Measurements from ENCODE around the gene PAK6. TPM values are rescaled to one million over a fixed set of nuclear protein-coding genes. Genes with fewer than 3 reads are reported as not detected.

The PAK6 gene
- total and polyA plus RNA-seq, 9 of the 15 experiments (the other 6 are each of a cell fraction or from before 2014, with no cell fraction given) = 0.03 to 0.74 (median 0.16) TPM; not detected in 2

DNA sequence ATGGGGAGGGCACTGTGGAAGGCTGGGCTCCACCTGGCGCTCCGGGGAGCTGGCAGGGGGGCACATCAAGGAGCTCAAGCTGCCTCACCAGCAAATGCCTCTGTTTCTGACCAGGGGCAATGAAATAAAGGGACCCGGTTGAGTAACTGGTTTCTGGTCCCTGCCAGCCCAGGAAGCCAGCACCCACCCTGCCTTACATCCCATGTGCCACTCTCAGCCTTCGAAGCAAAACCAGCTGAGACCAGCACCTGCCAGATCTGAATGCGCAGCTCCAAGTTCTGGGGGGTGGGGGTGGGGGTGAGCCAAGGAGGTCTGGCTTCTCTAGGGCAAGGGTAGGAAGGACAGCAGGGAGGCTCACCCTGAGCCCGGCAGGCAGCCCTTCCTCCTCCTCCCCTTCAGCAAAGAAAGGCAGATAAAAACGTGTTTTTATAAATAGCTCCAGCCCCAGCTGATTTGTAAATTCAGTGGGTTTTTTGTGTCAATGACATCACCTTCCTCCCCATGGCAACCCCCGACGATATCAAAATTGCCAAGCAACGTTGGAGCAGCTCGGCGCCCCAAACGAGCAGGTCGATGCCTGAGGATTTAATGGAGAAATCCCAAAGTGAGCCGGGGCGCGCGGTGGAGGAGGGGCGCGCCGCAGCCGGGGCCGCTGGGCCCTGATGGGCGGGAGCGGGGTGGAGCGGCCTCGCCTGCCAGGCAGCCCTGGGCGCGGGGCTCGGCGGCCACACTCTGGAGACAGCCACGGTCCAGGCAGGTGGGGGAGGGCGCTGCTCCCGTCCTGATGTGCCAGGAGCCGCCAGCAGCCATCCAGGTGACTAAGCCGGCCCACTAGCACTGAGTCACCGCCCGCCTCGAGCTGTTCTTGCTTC is at the start of gene PAK6 (continued):
- TF ChIP-seq, protein P1, sequence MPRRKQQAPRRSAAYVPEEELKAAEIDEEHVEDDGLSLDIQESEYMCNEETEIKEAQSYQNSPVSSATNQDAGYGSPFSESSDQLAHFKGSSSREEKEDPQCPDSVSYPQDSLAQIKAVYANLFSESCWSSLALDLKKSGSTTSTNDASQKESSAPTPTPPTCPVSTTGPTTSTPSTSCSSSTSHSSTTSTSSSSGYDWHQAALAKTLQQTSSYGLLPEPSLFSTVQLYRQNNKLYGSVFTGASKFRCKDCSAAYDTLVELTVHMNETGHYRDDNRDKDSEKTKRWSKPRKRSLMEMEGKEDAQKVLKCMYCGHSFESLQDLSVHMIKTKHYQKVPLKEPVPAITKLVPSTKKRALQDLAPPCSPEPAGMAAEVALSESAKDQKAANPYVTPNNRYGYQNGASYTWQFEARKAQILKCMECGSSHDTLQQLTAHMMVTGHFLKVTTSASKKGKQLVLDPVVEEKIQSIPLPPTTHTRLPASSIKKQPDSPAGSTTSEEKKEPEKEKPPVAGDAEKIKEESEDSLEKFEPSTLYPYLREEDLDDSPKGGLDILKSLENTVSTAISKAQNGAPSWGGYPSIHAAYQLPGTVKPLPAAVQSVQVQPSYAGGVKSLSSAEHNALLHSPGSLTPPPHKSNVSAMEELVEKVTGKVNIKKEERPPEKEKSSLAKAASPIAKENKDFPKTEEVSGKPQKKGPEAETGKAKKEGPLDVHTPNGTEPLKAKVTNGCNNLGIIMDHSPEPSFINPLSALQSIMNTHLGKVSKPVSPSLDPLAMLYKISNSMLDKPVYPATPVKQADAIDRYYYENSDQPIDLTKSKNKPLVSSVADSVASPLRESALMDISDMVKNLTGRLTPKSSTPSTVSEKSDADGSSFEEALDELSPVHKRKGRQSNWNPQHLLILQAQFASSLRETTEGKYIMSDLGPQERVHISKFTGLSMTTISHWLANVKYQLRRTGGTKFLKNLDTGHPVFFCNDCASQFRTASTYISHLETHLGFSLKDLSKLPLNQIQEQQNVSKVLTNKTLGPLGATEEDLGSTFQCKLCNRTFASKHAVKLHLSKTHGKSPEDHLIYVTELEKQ (CRISPR knock-in tag; IDR thresholded peaks at IDR 0.05) = no peak
- TF ChIP-seq FOSL1 (tag; conservative IDR thresholded peaks at IDR 0.05) (peak; percentile 88), ZNF76 (CRISPR knock-in tag; IDR thresholded peaks at IDR 0.05; ENCODE audit: borderline replicate concordance) (no peak), ATF1 (CRISPR knock-in tag; IDR thresholded peaks at IDR 0.05) (no peak), ATF1 (tag; IDR thresholded peaks at IDR 0.05) (peak; percentile 40; the same call in 1 of the 2 replicates), PHB (CRISPR knock-in tag; IDR thresholded peaks at IDR 0.05) (no peak), ZFX (CRISPR knock-in tag; IDR thresholded peaks at IDR 0.05) (peak; percentile 35; the same call in 1 of the 2 replicates), BRF1 (IDR thresholded peaks at IDR 0.05; ENCODE audit: borderline replicate concordance, extremely low read depth, insufficient read length) (no peak), ATF7 (IDR thresholded peaks at IDR 0.05) (peak; percentile 47; the same call in 1 of the 2 replicates), TCFL5 (CRISPR knock-in tag; conservative IDR thresholded peaks at IDR 0.05) (no peak), ZSCAN32 (CRISPR knock-in tag; IDR thresholded peaks at IDR 0.05) (no peak), SRSF7 (optimal IDR thresholded peaks at IDR 0.05; ENCODE audit: low read depth, low read length) (no peak)
- TF ChIP-seq, protein P2, sequence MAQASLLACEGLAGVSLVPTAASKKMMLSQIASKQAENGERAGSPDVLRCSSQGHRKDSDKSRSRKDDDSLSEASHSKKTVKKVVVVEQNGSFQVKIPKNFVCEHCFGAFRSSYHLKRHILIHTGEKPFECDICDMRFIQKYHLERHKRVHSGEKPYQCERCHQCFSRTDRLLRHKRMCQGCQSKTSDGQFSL (CRISPR knock-in tag; IDR thresholded peaks at IDR 0.05) = no peak
- TF ChIP-seq, protein P2 (tag; IDR thresholded peaks at IDR 0.05) = no peak
- TF ChIP-seq, protein P3, sequence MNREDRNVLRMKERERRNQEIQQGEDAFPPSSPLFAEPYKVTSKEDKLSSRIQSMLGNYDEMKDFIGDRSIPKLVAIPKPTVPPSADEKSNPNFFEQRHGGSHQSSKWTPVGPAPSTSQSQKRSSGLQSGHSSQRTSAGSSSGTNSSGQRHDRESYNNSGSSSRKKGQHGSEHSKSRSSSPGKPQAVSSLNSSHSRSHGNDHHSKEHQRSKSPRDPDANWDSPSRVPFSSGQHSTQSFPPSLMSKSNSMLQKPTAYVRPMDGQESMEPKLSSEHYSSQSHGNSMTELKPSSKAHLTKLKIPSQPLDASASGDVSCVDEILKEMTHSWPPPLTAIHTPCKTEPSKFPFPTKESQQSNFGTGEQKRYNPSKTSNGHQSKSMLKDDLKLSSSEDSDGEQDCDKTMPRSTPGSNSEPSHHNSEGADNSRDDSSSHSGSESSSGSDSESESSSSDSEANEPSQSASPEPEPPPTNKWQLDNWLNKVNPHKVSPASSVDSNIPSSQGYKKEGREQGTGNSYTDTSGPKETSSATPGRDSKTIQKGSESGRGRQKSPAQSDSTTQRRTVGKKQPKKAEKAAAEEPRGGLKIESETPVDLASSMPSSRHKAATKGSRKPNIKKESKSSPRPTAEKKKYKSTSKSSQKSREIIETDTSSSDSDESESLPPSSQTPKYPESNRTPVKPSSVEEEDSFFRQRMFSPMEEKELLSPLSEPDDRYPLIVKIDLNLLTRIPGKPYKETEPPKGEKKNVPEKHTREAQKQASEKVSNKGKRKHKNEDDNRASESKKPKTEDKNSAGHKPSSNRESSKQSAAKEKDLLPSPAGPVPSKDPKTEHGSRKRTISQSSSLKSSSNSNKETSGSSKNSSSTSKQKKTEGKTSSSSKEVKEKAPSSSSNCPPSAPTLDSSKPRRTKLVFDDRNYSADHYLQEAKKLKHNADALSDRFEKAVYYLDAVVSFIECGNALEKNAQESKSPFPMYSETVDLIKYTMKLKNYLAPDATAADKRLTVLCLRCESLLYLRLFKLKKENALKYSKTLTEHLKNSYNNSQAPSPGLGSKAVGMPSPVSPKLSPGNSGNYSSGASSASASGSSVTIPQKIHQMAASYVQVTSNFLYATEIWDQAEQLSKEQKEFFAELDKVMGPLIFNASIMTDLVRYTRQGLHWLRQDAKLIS (CRISPR knock-in tag; IDR thresholded peaks at IDR 0.05) = no peak
- TF ChIP-seq, protein P4, sequence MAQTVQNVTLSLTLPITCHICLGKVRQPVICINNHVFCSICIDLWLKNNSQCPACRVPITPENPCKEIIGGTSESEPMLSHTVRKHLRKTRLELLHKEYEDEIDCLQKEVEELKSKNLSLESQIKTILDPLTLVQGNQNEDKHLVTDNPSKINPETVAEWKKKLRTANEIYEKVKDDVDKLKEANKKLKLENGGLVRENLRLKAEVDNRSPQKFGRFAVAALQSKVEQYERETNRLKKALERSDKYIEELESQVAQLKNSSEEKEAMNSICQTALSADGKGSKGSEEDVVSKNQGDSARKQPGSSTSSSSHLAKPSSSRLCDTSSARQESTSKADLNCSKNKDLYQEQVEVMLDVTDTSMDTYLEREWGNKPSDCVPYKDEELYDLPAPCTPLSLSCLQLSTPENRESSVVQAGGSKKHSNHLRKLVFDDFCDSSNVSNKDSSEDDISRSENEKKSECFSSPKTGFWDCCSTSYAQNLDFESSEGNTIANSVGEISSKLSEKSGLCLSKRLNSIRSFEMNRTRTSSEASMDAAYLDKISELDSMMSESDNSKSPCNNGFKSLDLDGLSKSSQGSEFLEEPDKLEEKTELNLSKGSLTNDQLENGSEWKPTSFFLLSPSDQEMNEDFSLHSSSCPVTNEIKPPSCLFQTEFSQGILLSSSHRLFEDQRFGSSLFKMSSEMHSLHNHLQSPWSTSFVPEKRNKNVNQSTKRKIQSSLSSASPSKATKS (CRISPR knock-in tag; IDR thresholded peaks at IDR 0.05) = no peak

Measured in K562 (cell line).